Gastrocnemius medialis (tissue), 4 donors: ENCODE results near the gene BANK1.

Experiments
- CTCF ChIP-seq, 5 experiments: fragments of 450-650 bp in 3 of 5; fragments of 200-600 bp in 2 of 5; sonication (generic) in 2 of 5; IDR thresholded peaks in 4 of 5; conservative IDR thresholded peaks in 1 of 5; 1 replicate in 4 of 5; 2 replicates in 1 of 5; pipeline ENCODE4 v1.5.1; 2016 to 2019; ENCODE audit warnings: antibody characterized with exemption in 5 of 5, mild to moderate bottlenecking in 3 of 5, moderate library complexity in 3 of 5
- POLR2A ChIP-seq, 2 donors: fragments of 450-650 bp; IDR thresholded peaks; one replicate each; pipeline ENCODE4 v1.6.1; 2017; ENCODE audit warnings: antibody characterized with exemption in 2 of 2, mild to moderate bottlenecking in 2 of 2, moderate library complexity in 2 of 2

GRCh38 chr4:101813604-101814003 lies 23.1 kb downstream of the BANK1 start:
- no peak for TF ChIP-seq CTCF (IDR thresholded peaks at IDR 0.05 in 4 of 5, conservative IDR thresholded peaks at IDR 0.05 in 1 of 5)
- TF ChIP-seq POLR2A (IDR thresholded peaks at IDR 0.05) = no peak
